Trophoblast cell (in vitro differentiated cells and primary cell): ENCODE data around the gene MUC5B.
"Not testable (repeated sequence)": the region's sequence is repeated elsewhere in the genome, so short reads cannot be mapped to it uniquely, and the experiment has no call there.

Experiments
- DNase-seq, 2 donors: peaks; one replicate each; pipeline ENCODE4 v3.0.0-alpha.2; 2016
- H2AFZ ChIP-seq: 2 replicates; pipeline ENCODE4 v1.6.1; 2013; ENCODE audit warnings: low read length, moderate library complexity, mild to moderate bottlenecking; ENCODE audit not compliant: insufficient read depth, poor library complexity
- H2AK5ac ChIP-seq: 2 replicates; pipeline ENCODE4 v1.6.1; 2013; ENCODE audit warnings: mild to moderate bottlenecking, low read length
- H2BK120ac ChIP-seq: 2 replicates; pipeline ENCODE4 v1.6.1; 2013; ENCODE audit warnings: low read length, mild to moderate bottlenecking, moderate library complexity; ENCODE audit not compliant: insufficient read depth, poor library complexity
- H2BK12ac ChIP-seq: 2 replicates; pipeline ENCODE4 v1.6.1; 2013; ENCODE audit warnings: mild to moderate bottlenecking, low read length, moderate library complexity
- H2BK5ac ChIP-seq: 2 replicates; pipeline ENCODE4 v1.6.1; 2013; ENCODE audit warnings: low read length, low read depth, moderate library complexity, mild to moderate bottlenecking; ENCODE audit not compliant: poor library complexity
- H3K14ac ChIP-seq: 2 replicates; pipeline ENCODE4 v1.6.1; 2013; ENCODE audit warnings: mild to moderate bottlenecking, low read length
- H3K18ac ChIP-seq: 2 replicates; pipeline ENCODE4 v1.6.1; 2013; ENCODE audit warnings: mild to moderate bottlenecking, low read length
- H3K23ac ChIP-seq: 2 replicates; pipeline ENCODE4 v1.6.1; 2013; ENCODE audit warnings: low read length
- H3K27ac ChIP-seq: 2 replicates; pipeline ENCODE4 v1.5.1; 2013; ENCODE audit warnings: low read depth, mild to moderate bottlenecking, inconsistent platforms, low read length, moderate library complexity
- H3K27me3 ChIP-seq: 2 replicates; pipeline ENCODE4 v1.6.1; 2013; ENCODE audit warnings: inconsistent platforms, mild to moderate bottlenecking, low read length, moderate library complexity; ENCODE audit not compliant: insufficient read depth
- H3K36me3 ChIP-seq, 2 experiments: 1 replicate in 1 of 2; 2 replicates in 1 of 2; pipeline ENCODE4 v1.6.1; 2013; ENCODE audit warnings: low read length in 2 of 2, mild to moderate bottlenecking in 2 of 2, moderate library complexity in 1 of 2; ENCODE audit not compliant: insufficient read depth in 2 of 2, control insufficient read depth in 1 of 2
- H3K4ac ChIP-seq: 2 replicates; pipeline ENCODE4 v1.6.1; 2013; ENCODE audit warnings: low read depth, mild to moderate bottlenecking, low read length, moderate library complexity
- H3K4me1 ChIP-seq, 2 experiments: 1 replicate in 1 of 2; 2 replicates in 1 of 2; pipeline ENCODE4 v1.6.1; 2013; ENCODE audit warnings: low read length in 2 of 2, mild to moderate bottlenecking in 2 of 2, moderate library complexity in 1 of 2; ENCODE audit not compliant: insufficient read depth in 2 of 2, control insufficient read depth in 1 of 2
- H3K4me2 ChIP-seq: 2 replicates; pipeline ENCODE4 v1.6.1; 2013; ENCODE audit warnings: inconsistent platforms, mild to moderate bottlenecking, low read length, moderate library complexity
- H3K4me3 ChIP-seq: 2 replicates; pipeline ENCODE4 v1.5.1; 2013; ENCODE audit warnings: mild to moderate bottlenecking, low read depth, low read length, inconsistent platforms
- H3K79me1 ChIP-seq: one replicate; pipeline ENCODE4 v1.6.1; 2013; ENCODE audit warnings: low read length
- H3K79me2 ChIP-seq: 2 replicates; pipeline ENCODE4 v1.6.1; 2013; ENCODE audit warnings: low read length, mild to moderate bottlenecking; ENCODE audit not compliant: control insufficient read depth, insufficient read depth, poor library complexity
- H3K9ac ChIP-seq: 2 replicates; pipeline ENCODE4 v1.6.1; 2013; ENCODE audit warnings: mild to moderate bottlenecking, low read length
- H3K9me3 ChIP-seq: 2 replicates; pipeline ENCODE4 v1.6.1; 2013; ENCODE audit warnings: low read depth, mild to moderate bottlenecking, control low read depth, inconsistent platforms, low read length; ENCODE audit not compliant: insufficient read depth
- H4K12ac ChIP-seq: 2 replicates; pipeline ENCODE4 v1.6.1; 2013; ENCODE audit warnings: low read depth, mild to moderate bottlenecking, low read length, moderate library complexity
- H4K8ac ChIP-seq: 2 replicates; pipeline ENCODE4 v1.6.1; 2013; ENCODE audit warnings: low read depth, mild to moderate bottlenecking, low read length, moderate library complexity
- H4K91ac ChIP-seq: one replicate; pipeline ENCODE4 v1.6.1; 2013; ENCODE audit warnings: low read depth, mild to moderate bottlenecking, low read length, moderate library complexity
- WGBS: extraction: QIAGEN DNeasy Blood & Tissue Kit; methylation state at CpG from one replicate; pipeline ENCODE4 v1.1.7; 2013; ENCODE audit warnings: missing lambda C conversion rate; ENCODE audit not compliant: insufficient read length, insufficient coverage; ENCODE audit errors: extremely low coverage; 5-methylcytosine and 5-hydroxymethylcytosine counted together

MUC5B gene

DNA sequence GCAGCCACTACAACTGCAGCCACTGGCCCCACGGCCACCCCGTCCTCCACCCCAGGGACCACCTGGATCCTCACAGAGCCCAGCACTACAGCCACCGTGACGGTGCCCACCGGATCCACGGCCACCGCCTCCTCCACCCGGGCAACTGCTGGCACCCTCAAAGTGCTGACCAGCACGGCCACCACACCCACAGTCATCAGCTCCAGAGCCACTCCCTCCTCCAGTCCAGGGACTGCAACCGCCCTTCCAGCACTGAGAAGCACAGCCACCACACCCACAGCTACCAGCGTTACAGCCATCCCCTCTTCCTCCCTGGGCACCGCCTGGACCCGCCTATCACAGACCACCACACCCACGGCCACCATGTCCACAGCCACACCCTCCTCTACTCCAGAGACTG is 23.4 kb downstream of the MUC5B start:
- H3K27me3 ChIP-seq, H4K8ac ChIP-seq, H4K12ac ChIP-seq, H2BK12ac ChIP-seq, H2AK5ac ChIP-seq, H3K4me3 ChIP-seq, H3K27ac ChIP-seq, H2BK120ac ChIP-seq, H3K14ac ChIP-seq, H3K79me2 ChIP-seq, H3K4me1 ChIP-seq, H3K79me1 ChIP-seq, H2AFZ ChIP-seq, H3K36me3 ChIP-seq, H4K91ac ChIP-seq, H3K18ac ChIP-seq, H3K9ac ChIP-seq, H3K23ac ChIP-seq, DNase-seq, H3K4me2 ChIP-seq, H3K4ac ChIP-seq, H2BK5ac ChIP-seq: not testable (repeated sequence)
- WGBS: no CpG with 5 or more reads among the region's 14 CpGs
- H3K9me3 ChIP-seq: peaks cover 50% of the 10 kb centered on the region

DNA sequence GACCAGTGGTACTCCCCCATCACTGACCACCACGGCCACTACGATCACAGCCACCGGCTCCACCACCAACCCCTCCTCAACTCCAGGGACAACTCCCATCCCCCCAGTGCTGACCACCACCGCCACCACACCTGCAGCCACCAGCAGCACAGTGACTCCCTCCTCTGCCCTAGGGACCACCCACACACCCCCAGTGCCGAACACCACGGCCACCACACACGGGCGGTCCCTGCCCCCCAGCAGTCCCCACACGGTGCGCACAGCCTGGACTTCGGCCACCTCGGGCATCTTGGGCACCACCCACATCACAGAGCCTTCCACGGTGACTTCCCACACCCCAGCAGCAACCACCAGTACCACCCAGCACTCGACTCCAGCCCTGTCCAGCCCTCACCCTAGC is 24.2 kb downstream of the MUC5B start:
- not testable (repeated sequence) for H2AK5ac ChIP-seq, H3K27ac ChIP-seq, H3K18ac ChIP-seq, H4K91ac ChIP-seq, H3K4me1 ChIP-seq, H3K9ac ChIP-seq, H2AFZ ChIP-seq, H3K4ac ChIP-seq, H3K36me3 ChIP-seq, H2BK12ac ChIP-seq, H3K27me3 ChIP-seq, H4K12ac ChIP-seq, H3K14ac ChIP-seq, DNase-seq, H3K4me3 ChIP-seq, H3K4me2 ChIP-seq, H2BK5ac ChIP-seq, H3K79me2 ChIP-seq, H4K8ac ChIP-seq, H3K23ac ChIP-seq, H3K79me1 ChIP-seq, H2BK120ac ChIP-seq
- H3K9me3 ChIP-seq: peaks cover 50% of the 10 kb centered on the region
- WGBS: no CpG with 5 or more reads among the region's 14 CpGs

DNA sequence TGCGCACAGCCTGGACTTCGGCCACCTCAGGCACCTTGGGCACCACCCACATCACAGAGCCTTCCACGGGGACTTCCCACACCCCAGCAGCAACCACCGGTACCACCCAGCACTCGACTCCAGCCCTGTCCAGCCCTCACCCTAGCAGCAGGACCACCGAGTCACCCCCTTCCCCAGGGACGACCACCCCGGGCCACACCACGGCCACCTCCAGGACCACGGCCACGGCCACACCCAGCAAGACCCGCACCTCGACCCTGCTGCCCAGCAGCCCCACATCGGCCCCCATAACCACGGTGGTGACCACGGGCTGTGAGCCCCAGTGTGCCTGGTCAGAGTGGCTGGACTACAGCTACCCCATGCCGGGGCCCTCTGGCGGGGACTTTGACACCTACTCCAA is 26.1 kb downstream of the MUC5B start:
- WGBS: no CpG with 5 or more reads among the region's 18 CpGs
- H2BK5ac ChIP-seq, H3K79me2 ChIP-seq, H2AK5ac ChIP-seq, H2BK12ac ChIP-seq, H3K9ac ChIP-seq, H3K23ac ChIP-seq, H3K4me2 ChIP-seq, H4K12ac ChIP-seq, H2AFZ ChIP-seq, H3K4me1 ChIP-seq, H3K4me3 ChIP-seq, H3K27me3 ChIP-seq, H3K79me1 ChIP-seq, H3K36me3 ChIP-seq, H3K14ac ChIP-seq, H4K8ac ChIP-seq, H2BK120ac ChIP-seq, DNase-seq, H3K4ac ChIP-seq, H3K18ac ChIP-seq, H3K27ac ChIP-seq, H4K91ac ChIP-seq: not testable (repeated sequence)
- H3K9me3 ChIP-seq: peaks cover 49% of the 10 kb centered on the region

DNA sequence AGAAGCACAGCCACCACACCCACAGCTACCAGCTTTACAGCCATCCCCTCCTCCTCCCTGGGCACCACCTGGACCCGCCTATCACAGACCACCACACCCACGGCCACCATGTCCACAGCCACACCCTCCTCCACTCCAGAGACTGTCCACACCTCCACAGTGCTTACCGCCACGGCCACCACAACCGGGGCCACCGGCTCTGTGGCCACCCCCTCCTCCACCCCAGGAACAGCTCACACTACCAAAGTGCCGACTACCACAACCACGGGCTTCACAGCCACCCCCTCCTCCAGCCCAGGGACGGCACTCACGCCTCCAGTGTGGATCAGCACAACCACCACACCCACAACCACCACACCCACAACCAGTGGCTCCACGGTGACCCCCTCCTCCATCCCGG is 27.5 kb downstream of the MUC5B start:
- not testable (repeated sequence) for H3K27ac ChIP-seq, H2BK5ac ChIP-seq, H3K36me3 ChIP-seq, H3K4me1 ChIP-seq, H2AK5ac ChIP-seq, H3K4ac ChIP-seq, H4K12ac ChIP-seq, H2BK120ac ChIP-seq, H3K27me3 ChIP-seq, H3K9ac ChIP-seq, H3K23ac ChIP-seq, H3K4me2 ChIP-seq, H3K4me3 ChIP-seq, H2BK12ac ChIP-seq, H4K91ac ChIP-seq, H3K14ac ChIP-seq, H2AFZ ChIP-seq, H4K8ac ChIP-seq, DNase-seq, H3K79me2 ChIP-seq, H3K18ac ChIP-seq, H3K79me1 ChIP-seq
- H3K9me3 ChIP-seq: peaks cover 50% of the 10 kb centered on the region
- WGBS: no CpG with 5 or more reads among the region's 12 CpGs
